Measurements from ENCODE around the gene CAMK2N2.

CAMK2N2 gene

DNA sequence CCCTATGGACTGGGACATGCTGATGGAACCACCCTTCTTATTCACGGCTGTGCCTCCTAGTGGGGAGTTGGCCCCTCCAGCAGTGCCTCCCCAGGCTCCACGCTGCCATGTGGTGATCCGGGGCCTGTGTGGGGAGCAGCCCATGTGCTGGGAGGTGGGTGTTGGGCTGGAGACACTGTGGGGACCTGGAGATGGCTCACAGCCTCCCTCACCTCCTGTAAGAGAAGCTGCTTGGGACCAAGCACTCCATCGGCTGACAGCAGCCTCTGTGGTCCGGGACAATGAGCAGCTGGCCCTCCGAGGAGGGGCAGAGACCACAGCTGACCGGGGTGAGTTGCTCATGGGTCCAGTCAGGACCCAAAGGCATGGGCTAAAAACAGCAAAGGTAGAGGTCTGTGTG, 21.6 kb downstream of the CAMK2N2 start:
- no peak for DNase-seq

DNA sequence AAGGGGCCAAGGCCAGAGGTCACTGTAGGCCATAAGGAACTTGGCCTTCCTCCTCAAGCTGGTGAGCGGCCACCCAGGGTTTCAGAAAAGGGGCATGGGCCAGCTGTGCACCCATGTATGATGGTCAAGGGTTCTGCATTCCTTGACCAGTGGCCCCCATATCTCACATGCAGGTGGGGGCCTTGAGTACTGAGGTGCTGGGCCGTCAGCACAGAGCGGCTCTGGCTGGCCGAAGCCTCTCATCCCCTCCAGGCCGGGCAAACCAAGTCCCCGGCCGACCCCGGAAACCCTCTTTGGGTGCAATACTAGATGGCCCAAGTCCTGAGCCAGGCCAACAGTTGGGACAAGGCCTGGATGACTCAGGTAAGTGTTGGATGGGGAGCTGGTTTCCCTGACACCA, 22.1 kb downstream of the CAMK2N2 start:
- DNase-seq, result no peak

DNA sequence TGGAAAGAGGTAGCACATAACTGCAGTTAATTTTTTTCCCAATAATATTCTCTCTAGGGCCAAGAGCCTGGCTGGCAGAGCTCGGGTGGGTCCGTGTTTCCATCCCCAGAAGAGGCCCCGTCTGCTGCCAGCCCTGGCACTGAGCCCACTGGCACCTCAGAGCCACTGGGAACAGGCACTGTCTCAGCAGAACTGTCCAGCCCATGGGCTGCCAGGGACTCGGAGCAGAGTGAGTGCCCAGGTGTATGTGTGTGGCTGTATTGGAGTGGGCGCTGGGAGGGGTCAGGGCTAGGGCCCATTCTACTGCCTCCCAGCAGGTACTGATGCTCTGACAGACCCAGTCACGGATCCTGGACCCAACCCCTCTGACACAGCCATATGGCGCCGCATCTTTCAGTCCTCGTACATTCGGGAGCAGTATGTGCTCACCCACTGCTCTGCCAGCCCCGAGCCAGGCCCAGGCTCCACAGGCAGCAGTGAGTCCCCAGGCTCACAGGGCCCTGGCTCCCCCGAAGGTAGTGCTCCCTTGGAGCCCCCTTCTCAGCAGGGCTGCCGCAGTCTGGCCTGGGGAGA, 23.0 kb downstream of the CAMK2N2 start:
- no peak for DNase-seq

DNA sequence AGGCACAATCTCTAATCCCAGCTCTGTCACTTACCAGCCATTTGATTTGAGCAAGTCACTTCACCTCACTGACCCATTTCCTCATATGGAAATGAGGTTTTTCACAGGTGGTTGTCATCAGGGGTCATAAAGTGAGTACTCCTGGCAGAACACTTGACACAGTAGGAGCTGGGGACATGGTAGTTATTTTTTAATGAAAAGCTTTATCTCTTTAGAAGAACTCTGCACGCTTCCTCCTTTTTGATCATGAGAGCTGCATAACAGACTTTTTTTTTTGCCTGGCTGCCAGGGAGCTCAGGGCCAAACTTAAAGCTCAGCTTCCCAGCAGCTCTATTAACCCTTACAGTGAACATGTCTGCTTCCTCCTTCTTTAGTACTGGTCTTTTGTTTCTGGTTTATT, 23.5 kb downstream of the CAMK2N2 start:
- no peak for DNase-seq

DNA sequence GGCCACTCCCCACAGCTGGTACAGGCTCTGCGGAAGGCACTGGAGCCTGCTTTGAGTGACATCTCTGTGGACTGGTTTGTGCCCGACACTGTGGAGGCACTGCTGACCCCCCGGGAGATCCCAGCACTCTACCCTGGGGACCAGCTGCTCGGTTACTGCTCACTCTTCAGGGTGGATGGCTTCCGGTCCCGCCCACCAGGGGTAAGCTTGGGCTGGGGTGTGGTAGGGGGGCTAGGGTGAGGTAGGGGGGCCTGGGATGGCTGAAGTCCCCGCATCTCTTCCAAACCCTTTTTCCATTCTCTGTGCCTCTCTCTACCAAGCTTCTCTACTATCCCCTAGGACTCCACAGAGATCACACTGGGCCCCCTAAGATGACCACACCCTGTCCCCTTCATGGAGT, 24.1 kb downstream of the CAMK2N2 start:
- DNase-seq, result no peak

DNA sequence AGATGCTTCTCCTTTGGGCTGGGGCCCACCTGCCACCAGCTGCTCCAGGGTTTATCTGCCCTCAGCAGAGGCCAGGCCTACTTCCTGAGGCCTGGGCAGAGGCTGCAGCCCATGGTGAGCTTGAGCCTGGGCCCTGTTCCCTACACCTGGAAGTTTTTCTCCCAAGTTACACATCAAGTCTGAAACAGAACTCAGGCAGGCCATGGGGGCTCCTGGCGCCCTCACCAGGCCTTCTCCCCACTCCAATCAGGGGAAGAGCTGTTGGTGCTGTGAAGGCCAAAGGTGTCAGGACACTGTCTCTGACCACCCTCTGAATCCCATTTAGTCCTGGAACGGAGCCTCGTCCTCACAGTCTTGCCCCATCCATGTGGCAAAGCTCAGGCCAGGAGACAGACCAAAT, 24.7 kb downstream of the CAMK2N2 start:
- no peak for DNase-seq

DNA sequence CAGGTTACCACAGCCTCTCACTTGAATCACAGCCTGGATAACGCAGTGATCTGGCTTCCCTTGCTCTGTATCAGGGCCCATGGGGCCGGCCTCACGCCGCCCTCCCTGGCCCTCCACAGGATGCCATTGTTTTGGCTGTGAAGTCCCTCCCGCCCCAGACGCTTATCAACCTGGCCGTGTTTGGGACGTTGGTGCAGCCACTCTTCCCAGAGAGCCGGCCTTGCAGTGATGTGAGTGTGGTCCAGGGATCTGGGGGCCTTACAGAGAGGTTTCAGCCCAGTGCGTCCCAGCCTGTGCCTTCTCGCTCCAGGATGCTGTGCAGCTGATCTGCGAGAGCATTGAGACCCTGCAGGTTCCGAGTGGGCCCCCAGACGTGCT, 25.3 kb downstream of the CAMK2N2 start:
- no peak for DNase-seq

DNA sequence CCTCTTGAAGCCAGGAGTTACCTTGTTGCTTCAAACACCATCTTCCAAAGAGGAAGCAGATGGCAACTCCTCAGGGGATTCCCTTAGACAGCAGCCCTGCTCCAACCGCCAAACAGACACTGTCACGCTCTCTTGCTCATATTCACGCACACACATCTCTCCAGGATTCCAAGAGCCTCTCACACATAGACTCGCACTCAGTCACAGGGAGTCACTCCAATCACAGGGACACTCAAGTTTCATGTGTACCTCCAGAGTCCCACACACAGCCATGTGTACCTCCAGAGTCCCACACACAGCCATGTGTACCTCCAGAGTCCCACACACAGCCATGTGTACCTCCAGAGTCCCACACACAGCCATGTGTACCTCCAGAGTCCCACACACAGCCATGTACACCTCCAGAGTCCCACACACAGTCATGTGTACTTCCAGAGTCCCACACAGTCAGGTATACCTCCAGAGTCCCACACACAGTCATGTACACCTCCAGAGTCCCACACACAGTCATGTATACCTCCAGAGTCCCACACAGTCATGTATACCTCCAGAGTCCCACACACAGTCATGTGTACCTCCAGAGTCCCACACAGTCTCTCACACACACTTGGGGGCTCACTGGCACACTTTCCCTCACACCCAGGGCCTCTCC, 25.8 kb downstream of the CAMK2N2 start:
- DNase-seq, result no peak

DNA sequence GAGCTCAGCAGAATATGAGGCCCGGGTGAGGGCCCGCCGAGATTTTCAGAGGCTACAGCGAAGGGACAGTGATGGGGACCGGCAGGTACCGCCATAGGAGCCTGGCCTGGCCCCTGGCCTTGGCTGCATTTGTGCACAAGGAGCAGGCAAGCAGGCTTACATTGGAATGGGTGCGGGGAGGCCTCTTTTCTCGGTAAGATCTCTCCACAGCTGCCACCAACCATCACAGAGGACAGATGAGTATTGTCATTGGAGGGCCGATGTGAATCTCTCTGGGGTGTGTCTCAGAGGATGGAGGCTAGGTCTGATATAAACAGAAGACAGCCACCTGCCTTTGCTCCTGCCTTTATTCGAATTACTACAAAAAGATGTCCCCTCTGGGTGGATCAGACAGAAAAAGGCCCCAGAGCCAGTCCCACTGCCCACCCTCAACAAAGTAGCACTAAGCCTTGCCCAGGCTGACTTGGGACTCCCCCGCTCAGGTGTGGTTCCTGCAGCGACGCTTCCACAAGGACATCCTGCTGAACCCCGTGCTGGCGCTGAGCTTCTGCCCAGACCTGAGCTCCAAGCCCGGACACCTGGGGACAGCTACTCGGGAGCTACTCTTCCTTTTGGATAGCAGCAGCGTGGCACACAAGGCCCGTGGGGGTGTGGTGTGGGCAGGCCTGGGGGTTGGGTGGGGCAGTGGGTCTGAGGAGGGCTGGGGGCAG, 26.5 kb downstream of the CAMK2N2 start:
- no peak for DNase-seq

DNA sequence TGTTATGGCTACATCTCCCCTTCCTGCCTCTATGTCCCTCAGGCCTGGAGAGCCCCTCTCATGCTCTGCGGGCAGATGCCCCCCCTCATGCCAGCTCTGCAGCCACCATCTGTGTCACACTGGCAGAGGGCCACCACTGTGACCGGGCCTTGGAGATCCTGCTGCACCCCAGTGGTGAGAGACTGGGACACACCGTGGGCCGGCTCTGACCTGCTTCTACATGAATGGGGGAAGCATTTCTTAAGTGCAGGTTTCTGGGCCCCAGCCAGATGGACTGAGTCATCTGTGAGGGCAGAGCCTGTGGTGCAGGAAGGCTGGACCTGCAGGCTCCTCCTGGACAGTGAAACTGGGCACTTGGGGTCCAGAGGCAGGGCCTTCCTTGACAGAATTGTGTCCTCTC, 27.1 kb downstream of the CAMK2N2 start:
- DNase-seq, result no peak

DNA sequence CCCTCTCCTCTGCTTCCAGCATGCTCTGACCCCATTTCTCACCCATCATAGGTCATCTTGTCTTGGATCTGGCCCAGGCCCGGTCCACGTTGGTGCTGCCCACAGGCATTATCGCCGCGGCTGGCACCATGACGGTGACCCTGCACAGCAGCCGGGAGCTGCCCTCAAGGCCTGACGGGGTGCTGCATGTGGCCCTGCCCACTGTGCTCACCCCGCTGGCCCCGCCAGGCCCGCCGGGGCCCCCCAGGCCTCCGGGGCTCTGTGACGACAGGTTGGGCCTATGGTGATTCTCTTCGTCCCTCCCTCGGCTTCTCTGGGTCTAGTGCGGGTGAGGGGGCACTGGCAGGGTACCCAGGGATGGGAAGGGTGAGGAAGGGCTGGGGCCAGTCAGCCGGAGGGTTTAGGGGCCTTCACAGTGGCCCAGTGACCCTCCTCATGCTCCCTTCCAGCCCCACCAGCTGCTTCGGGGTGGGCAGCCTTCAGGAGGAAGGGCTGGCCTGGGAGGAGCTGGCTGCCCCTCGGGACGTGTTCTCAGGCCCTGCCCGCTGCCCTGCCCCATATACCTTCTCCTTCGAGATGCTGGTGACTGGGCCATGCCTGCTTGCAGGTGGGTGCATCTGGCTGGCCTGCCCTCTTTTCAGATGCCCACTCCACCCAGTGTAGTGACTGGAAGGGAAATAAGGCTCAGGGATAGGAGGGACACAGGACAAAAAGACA, 28.1 kb downstream of the CAMK2N2 start:
- DNase-seq, result no peak

DNA sequence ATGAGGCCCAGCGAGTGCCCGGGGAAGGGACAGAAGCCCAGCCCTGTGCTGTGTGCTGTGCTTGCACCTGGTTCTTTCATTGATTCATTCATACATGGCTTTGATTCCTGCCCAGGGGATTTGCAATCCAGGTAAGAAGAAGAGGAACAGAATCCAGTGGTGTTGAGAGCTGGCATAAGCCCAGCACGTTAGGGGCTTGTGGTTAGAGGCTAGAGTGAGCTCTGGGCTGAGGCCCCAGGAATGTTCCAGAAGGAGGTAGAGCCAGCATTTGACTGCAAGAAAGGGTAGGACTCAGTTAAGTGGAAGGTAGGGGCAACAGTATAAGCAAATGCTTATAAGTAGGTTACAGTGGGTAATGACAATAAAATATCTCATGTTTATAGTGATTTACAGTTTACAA, 29.7 kb downstream of the CAMK2N2 start:
- no peak for DNase-seq

DNA sequence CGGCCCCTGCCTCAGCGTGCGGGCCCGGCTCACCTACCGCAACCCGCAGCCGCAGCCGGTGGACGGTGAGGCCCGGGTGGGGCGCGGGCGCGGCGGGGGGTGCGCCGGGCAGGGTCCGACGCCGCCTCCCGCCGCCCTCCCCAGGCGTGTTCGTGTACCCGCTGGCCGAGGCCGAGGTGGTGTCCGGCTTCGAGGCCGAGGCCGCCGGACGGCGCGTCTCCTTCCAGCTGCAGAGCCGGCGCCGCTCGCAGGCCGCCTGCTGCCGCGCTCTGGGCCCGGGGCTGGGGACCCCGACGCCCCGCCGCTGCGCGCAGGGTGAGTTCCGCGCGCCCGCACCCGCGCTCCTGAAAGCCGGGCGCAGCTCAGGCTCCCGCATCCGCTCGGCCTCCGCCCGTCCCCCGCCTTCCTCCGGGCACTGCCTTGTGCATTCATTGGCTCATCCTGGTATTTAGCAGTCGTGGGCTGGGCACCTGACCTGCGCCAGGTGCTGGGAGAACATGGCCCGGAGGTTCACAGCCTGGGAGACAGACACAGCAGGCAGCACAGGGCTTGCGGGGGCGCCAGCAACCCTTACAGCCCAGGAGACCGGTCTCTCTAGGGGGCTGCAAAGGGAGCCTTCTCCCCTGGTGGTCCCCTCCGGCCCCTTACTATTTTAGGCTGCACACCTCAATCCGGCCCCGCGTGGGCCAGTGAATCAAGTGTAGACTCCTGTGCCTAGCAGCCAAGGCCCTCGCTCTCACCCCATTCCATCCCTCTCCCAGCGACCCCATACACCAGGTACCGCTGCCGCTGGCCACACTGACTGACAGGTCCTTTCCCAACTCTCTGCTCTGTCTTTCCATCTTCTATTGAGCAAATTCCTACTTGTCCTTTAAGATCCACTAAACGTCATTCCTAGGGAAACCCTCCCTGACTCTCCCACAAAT, 30.5 kb downstream of the CAMK2N2 start:
- DNase-seq, result no peak

DNA sequence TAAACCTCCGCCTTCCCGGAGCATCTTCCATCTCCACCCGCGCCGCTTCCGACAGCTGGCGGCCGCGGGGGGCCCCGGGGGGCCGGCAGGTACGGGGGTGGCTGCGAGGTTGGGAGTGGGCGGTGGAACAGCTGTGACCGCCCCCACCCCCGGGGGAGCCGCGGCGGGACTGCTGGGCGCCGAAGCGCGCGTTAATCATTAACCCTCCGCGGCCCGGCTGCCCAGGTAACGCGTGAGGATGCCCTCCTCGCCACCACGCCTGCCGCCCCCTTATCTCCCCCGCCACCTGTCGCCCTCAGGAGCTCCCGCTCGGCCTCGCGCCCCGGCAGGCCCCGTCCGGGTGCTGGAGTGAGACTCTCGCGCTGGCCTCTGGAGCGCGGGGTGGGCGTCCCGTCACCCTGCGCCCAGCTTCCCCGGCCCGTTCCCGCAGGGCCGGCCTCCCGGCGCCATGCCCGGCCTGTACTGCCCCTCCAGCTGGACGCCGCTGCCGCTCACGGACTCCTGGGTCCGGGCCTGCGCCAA, 31.2 kb downstream of the CAMK2N2 start:
- no peak for DNase-seq

DNA sequence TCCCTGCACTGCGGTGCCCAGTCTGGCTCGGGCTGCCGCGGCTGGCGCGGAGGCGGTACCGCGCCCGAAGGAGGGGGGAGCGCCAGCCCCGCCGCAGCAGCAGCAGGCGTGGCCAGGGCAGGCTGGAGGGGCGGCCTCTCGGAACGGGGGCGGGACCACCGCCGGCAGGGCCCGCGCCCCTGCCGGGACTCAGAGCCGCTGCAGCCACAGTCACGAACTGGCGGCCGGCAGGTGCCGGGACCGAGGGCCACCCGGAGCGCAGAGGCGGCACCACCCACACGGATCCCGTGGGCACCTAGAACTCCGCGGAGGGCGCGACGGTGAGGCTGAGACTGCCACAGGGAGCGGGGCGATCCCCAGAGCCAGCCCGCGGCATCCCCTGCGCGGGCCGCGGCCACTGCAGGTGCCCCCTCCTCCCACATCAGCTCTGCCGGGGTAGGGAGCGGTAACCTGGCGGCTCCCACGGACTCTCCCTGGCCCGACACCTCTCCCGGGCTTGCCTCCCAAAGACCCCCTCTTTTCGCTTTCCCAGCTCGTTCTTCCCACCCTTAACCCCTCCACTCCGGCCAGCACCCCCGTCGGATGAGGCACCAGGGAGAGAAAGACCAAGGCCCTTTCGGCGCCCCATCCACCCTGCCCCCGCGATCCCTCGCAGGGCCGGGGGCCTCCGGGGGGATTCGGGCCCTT, 31.8 kb downstream of the CAMK2N2 start, which contains the start of gene VWA5B2:
Gene VWA5B2 (plus strand): TSS at position 192 of the 687 bp plus-strand sequence. CDS start 944 bp downstream, outside the sequence.
- peak; percentile 26 for DNase-seq

DNA sequence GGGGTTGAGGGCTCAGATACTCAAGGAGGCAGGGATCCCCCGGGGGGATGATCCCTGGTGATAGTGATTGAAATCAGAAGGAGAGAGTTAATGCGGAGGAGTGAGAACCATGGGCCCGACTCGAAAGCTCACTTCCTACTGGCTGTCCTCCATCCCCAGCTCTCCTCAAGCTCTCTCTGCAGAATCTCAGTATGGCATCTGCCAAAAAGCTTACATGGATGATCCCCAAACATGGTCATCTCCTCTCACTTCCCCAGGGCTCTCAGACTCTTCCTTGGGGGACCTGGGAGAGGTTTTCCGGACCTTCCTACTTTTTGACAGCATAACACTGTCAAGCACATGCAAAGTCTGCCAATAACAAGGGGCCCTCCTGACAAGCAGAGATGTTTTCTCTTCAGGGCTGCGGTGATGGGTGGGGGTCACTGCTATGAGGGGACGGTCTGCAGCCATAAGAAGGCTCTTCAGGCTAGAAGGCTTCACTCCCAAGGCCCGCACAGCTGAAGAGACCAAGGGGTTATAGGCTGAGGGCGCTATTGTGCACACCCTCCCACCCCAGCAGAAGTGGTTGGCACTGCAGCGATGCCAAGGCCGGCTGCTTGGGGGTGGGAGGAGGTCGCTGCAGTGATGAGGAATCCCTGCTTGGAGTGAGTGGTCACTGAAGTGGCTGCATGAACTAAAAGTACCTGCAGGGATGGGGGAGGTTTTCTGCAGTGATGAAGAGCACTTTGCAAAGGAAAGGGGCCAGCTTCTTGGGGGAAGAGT, 32.8 kb downstream of the CAMK2N2 start:
- no peak for DNase-seq

DNA sequence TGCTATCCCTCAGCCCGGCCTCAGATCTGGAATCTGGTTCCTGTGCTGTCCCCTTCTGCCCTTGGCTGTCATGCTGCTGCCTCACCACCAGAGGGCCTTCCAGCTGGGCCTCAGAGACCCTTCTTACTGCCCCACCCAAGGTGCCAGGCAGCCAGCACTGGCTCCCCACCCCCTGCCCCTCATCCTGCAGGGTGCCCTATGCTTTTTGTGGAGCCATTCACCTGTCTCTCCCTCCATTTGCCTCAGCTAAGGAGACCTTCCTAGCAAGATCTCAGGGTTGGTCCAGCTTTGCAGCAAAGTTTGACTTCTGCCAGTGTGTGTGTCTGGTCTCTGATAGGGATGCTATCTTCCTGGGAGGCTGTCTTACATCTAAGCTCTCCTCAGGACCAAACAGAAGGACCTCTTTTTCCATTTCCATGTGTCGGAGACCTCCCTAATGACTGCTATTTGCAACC, 33.8 kb downstream of the CAMK2N2 start:
- peak; percentile 22 for DNase-seq

DNA sequence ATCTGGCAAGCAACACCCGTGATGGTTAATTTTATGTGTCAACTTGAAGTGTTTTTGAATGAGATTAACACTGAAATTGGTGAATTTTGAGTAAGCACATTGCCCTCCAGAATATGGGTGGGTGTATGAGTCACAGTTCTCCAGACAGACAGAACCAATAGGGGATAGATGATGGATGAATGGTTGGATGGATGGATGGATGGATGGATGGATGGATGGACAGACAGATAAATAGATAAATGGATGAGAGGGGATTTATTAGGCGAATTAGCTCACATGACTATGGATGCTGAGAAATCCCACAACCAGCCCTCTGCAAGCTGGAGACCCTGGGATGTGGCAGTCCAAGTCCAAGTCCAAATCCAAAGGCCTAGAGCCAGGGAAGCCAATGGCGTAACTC, 37.4 kb downstream of the CAMK2N2 start:
- no peak for DNase-seq

DNA sequence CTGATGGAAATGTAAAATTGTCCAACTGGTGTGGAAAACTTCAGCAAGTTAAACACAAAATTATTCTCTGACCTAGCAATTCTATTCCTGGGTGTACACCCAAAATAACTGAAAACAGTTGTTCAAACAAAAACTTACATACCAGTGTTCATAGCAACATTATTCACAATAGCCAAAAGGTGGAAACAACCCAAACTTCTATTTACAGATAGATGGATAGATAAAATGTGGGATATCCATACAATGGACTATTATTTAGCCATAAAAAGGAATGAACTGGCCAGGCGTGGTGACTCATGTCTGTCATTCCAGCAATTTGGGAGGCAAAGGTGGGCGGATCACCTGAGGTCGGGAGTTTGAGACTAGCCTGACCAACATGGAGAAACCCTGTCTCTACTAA, 38.8 kb downstream of the CAMK2N2 start:
- no peak for DNase-seq

DNA sequence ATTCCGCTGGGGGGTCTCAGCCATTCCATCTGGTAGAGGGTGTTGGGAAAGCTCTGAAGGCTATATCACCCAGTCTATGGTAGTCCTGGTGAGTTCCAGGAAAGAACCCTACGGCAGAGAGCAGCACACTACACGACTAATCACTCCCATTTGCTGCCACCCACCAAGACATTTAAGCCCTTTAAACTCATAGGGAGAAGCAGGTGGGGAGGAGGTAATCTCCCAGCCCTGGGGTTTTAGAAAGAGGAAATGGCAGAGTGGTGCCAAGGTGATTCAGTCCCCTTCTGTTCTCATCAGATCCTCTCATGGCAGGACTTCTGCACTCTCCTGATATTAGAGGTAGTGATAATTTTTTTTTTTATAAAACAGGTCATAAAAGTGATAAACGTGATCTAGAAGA, 42.5 kb downstream of the CAMK2N2 start:
- no peak for DNase-seq

DNA sequence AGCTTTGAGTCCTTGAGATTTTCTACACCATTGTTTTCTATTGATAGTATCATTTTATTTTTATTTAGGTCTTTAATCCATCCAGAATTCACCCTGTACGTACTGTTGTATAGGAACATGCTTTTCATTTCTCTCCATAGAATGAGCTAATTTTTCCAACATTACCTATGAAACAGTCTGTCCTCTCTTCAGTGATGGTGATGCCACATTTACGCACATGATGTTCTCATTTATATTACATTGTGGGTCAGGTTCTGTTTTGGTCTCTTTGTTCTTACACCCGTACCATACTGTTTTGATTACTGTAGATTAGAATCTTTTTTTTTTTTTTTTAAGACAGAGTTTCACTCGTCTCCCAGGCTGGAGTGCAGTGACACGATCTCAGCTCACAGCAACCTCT, 49.6 kb downstream of the CAMK2N2 start:
- DNase-seq, result no peak

Measured in inflammatory macrophage treated with lipopolysaccharide for 4 hours (primary cell).